Gastroesophageal sphincter (tissue), 3 donors: Measurements from ENCODE around the gene RAB19.

ENCODE experiments used
- CTCF ChIP-seq, 4 experiments: fragments of 200-600 bp in 2 of 4; fragments of 450-650 bp in 2 of 4; sonication (generic) in 1 of 4; IDR thresholded peaks; one replicate each; pipeline ENCODE4 v1.5.1; 2017 to 2019; ENCODE audit warnings: antibody characterized with exemption in 4 of 4, mild to moderate bottlenecking in 2 of 4, moderate library complexity in 2 of 4
- EP300 ChIP-seq: sonication (generic); formaldehyde crosslinking; IDR thresholded peaks from one replicate; pipeline ENCODE4 v1.6.1; 2017; ENCODE audit warnings: antibody characterized with exemption, mild to moderate bottlenecking
- POLR2A ChIP-seq, 2 donors: fragments of 450-650 bp; IDR thresholded peaks; one replicate each; pipeline ENCODE4 v1.6.1; 2017; ENCODE audit warnings: antibody characterized with exemption in 2 of 2, mild to moderate bottlenecking in 2 of 2, moderate library complexity in 1 of 2
- POLR2AphosphoS5 ChIP-seq: sonication (generic); formaldehyde crosslinking; IDR thresholded peaks from one replicate; pipeline ENCODE4 v1.6.1; 2017; ENCODE audit warnings: antibody characterized with exemption

GRCh38 chr7:140360697-140361229 is 43.1 kb upstream of the RAB19 start:
- TF ChIP-seq CTCF (IDR thresholded peaks at IDR 0.05) (no peak), POLR2AphosphoS5 (no peak), POLR2A (IDR thresholded peaks at IDR 0.05) (no peak), EP300 (no peak)
